ENCODE results near the gene MRGPRF.
"Not testable (repeated sequence)": the region's sequence is repeated elsewhere in the genome, so short reads cannot be mapped to it uniquely, and the experiment has no call there.

MRGPRF gene

GRCh38 chr11:68980776-68981065 lies 32.3 kb downstream of the MRGPRF start, which contains the start of gene MRGPRD:
Gene MRGPRD, minus strand, starts transcription at chr11:68980986. Its CDS starts 0 bp downstream, at chr11:68980986.
- DNase-seq = no peak

- DNase-seq = no peak
Measured at GRCh38 chr11:68979931-68980775, 32.9 kb downstream of the MRGPRF start.

GRCh38 chr11:68978931-68979594 lies 34.0 kb downstream of the MRGPRF start:
- no peak for DNase-seq

- no peak for DNase-seq
Measured at GRCh38 chr11:68978626-68978930, 34.5 kb downstream of the MRGPRF start.

GRCh38 chr11:68977781-68978625 lies 35.0 kb downstream of the MRGPRF start:
- no peak for DNase-seq

GRCh38 chr11:68976563-68976962 lies 36.5 kb downstream of the MRGPRF start:
- no peak for DNase-seq

- DNase-seq = no peak
Measured at GRCh38 chr11:68976095-68976494, 37.0 kb downstream of the MRGPRF start.

- DNase-seq = no peak
Measured at GRCh38 chr11:68974421-68975194, 38.4 kb downstream of the MRGPRF start.

GRCh38 chr11:68973706-68974105 lies 39.3 kb downstream of the MRGPRF start:
- not testable (repeated sequence) for DNase-seq

- DNase-seq = no peak
Measured at GRCh38 chr11:68973219-68973618, 39.8 kb downstream of the MRGPRF start.

GRCh38 chr11:68970921-68971636 lies 42.0 kb downstream of the MRGPRF start:
- no peak for DNase-seq

- DNase-seq = no peak
Measured at GRCh38 chr11:68969386-68969785, 43.7 kb downstream of the MRGPRF start.

GRCh38 chr11:68968306-68969250 lies 44.5 kb downstream of the MRGPRF start:
- no peak for DNase-seq

GRCh38 chr11:68966894-68967780 lies 45.9 kb downstream of the MRGPRF start:
- DNase-seq = no peak

GRCh38 chr11:68965901-68966853 lies 46.9 kb downstream of the MRGPRF start:
- DNase-seq = no peak

- DNase-seq = no peak
Measured at GRCh38 chr11:68963779-68964178, 49.3 kb downstream of the MRGPRF start.

GRCh38 chr11:68962527-68963250 lies 50.4 kb downstream of the MRGPRF start:
- DNase-seq = peak; percentile 12 to 21

GRCh38 chr11:68961245-68961644 lies 51.8 kb downstream of the MRGPRF start:
- no peak for DNase-seq
